Peyer's patch (tissue), 4 donors: Measurements from ENCODE around the gene ALAS2. TPM values are rescaled to one million over a fixed set of nuclear protein-coding genes. Genes with fewer than 3 reads are reported as not detected.
"Not testable (repeated sequence)": the region's sequence is repeated elsewhere in the genome, so short reads cannot be mapped to it uniquely, and the experiment has no call there.

Experiments used
- DNase-seq, 3 donors: peaks; one replicate each; pipeline ENCODE4 v3.0.0-alpha.2; 2017 to 2019
- H3K27ac ChIP-seq, 4 donors: fragments of 200-600 bp; sonication (generic); one replicate each; pipeline ENCODE4 v1.5.1; 2016 to 2019
- H3K27me3 ChIP-seq, 2 donors: fragments of 200-600 bp; sonication (generic); one replicate each; pipeline ENCODE4 v1.5.1; 2019
- H3K36me3 ChIP-seq, 3 donors: fragments of 200-600 bp; sonication (generic); one replicate each; pipeline ENCODE4 v1.5.1; 2016 to 2019
- H3K4me1 ChIP-seq, 4 donors: fragments of 200-600 bp; sonication (generic); one replicate each; pipeline ENCODE4 v1.5.1; 2016 to 2019
- H3K4me3 ChIP-seq, 4 donors: fragments of 200-600 bp; sonication (generic); 1 replicate in 3 of 4; 2 replicates in 1 of 4; pipeline ENCODE4 v1.5.1; 2016 to 2019; ENCODE audit warnings: mild to moderate bottlenecking in 1 of 4
- H3K9me3 ChIP-seq, 4 donors: fragments of 200-600 bp; sonication (generic); one replicate each; pipeline ENCODE4 v1.5.1; 2016 to 2019; ENCODE audit warnings: mild to moderate bottlenecking in 1 of 4
- CTCF ChIP-seq, 6 experiments: fragments of 450-650 bp in 4 of 6; fragments of 200-600 bp in 2 of 6; sonication (generic) in 1 of 6; IDR thresholded peaks; one replicate each; pipeline ENCODE4 v1.5.1; 2017 to 2019; ENCODE audit warnings: antibody characterized with exemption in 6 of 6, mild to moderate bottlenecking in 3 of 6, moderate library complexity in 1 of 6
- POLR2A ChIP-seq, 2 donors: fragments of 450-650 bp; IDR thresholded peaks; one replicate each; pipeline ENCODE4 v1.5.1; 2017; ENCODE audit warnings: antibody characterized with exemption in 2 of 2, mild to moderate bottlenecking in 2 of 2, moderate library complexity in 2 of 2
- total RNA-seq, 4 donors: library from RNA; depleted of rRNA; stranded (reverse); fragments of >200 nt; gene quantifications; one replicate each; pipeline ENCODE4 v1.1.0, GENCODE V29; 2016

The ALAS2 gene
- total RNA-seq, 4 donors from 2014 or later, result not detected

GRCh38 chrX:54991706-54992105, 39.1 kb downstream of the ALAS2 start:
- no peaks in the 10 kb centered on the region for H3K27me3 ChIP-seq
- no peaks in the 10 kb centered on the region for H3K9me3 ChIP-seq
- H3K4me3 ChIP-seq, result no peak overlapping the region
- DNase-seq, result no peak
- TF ChIP-seq POLR2A (IDR thresholded peaks at IDR 0.05) (no peak), CTCF (IDR thresholded peaks at IDR 0.05) (no peak)
- no peaks in the 10 kb centered on the region for H3K36me3 ChIP-seq
- no peaks in the 10 kb centered on the region for H3K4me1 ChIP-seq
- H3K27ac ChIP-seq, result no peak overlapping the region

DNA sequence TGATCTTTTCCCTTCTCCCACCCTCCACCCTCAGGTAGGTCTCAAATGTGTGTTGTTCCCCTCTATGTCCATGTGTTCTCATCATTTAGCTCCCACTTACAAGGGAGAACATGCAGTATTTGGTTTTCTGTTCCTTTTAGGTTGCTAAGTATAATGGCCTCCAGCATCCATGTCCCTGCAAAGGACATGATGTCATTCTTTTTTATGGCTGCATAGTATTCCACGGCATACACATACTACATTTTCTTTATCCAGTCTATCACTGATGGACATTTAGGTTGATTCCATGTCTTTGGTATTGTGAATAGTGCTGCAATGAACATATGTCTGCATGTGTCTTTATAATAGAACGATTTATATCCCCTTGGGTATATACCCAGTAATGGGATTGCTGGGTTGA, 47.5 kb downstream of the ALAS2 start:
- H3K9me3 ChIP-seq, result not testable (repeated sequence)

DNA sequence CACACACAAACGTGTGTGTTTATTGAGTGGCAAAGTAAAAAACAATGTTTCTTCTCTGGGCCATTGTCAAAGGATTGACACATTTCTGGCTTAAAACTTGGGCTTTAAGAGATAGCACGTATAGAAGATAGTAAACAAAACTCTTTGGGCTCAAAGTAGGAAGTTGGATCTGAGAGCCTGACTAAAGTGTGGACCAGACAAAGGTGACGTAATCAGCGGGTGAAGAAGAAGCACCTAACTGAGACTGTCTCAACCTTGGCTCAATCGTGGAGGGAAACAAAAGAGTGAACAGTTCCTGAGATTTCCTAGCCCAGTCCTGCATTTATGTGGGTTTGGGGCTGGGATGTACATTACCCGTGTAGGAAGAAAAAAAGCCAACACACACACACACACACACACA, 50.4 kb downstream of the ALAS2 start:
- H3K9me3 ChIP-seq, result no peaks in the 10 kb centered on the region
- no peak for DNase-seq
- H3K4me3 ChIP-seq, result no peak overlapping the region
- no peak for TF ChIP-seq POLR2A (IDR thresholded peaks at IDR 0.05)
- no peak for TF ChIP-seq CTCF (IDR thresholded peaks at IDR 0.05)
- H3K4me1 ChIP-seq, result no peaks in the 10 kb centered on the region
- no peaks in the 10 kb centered on the region for H3K36me3 ChIP-seq
- no peaks in the 10 kb centered on the region for H3K27me3 ChIP-seq
- no peak overlapping the region for H3K27ac ChIP-seq

More for the DNA sequence above, 47.5 kb downstream of the ALAS2 start:
- not testable (repeated sequence) for DNase-seq, H3K36me3 ChIP-seq, H3K4me3 ChIP-seq, H3K27me3 ChIP-seq, H3K4me1 ChIP-seq, H3K27ac ChIP-seq

DNA sequence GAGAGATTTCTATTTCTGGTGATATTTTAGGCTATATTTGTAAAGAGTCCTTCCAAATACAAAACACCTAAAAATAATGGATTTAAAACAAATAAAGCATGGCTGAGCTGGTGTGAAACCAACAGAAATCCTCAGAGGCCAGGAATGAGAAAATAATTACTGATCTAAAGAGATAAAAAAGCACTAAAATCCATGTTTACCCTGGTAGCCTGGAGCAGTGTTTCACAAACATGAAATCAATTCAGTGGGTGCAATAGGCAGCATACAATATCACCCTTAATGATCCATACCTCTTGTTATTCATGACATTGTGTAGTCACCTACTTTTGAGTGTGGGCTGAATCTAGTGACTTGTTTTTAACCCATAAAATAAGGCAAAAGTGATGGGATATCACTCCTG, 51.3 kb downstream of the ALAS2 start:
- TF ChIP-seq CTCF (IDR thresholded peaks at IDR 0.05) (no peak), POLR2A (IDR thresholded peaks at IDR 0.05) (no peak)
- no peak for DNase-seq
- no peaks in the 10 kb centered on the region for H3K9me3 ChIP-seq
- H3K27me3 ChIP-seq, result no peaks in the 10 kb centered on the region
- H3K4me3 ChIP-seq, result no peak overlapping the region
- no peaks in the 10 kb centered on the region for H3K4me1 ChIP-seq
- no peaks in the 10 kb centered on the region for H3K36me3 ChIP-seq
- H3K27ac ChIP-seq, result no peak overlapping the region

- H3K36me3 ChIP-seq, result no peaks in the 10 kb centered on the region
- no peaks in the 10 kb centered on the region for H3K4me1 ChIP-seq
- no peak overlapping the region for H3K4me3 ChIP-seq
- H3K27me3 ChIP-seq, result no peaks in the 10 kb centered on the region
- no peak for DNase-seq
- no peaks in the 10 kb centered on the region for H3K9me3 ChIP-seq
- no peak overlapping the region for H3K27ac ChIP-seq
- TF ChIP-seq CTCF (IDR thresholded peaks at IDR 0.05) (no peak), POLR2A (IDR thresholded peaks at IDR 0.05) (no peak)
Observed at GRCh38 chrX:54978448-54978847, 52.3 kb downstream of the ALAS2 start.

- Histone ChIP-seq H3K9me3 (no peaks in the 10 kb centered on the region), H3K4me1 (no peaks in the 10 kb centered on the region), H3K27me3 (no peaks in the 10 kb centered on the region), H3K36me3 (no peaks in the 10 kb centered on the region), H3K27ac (no peak overlapping the region), H3K4me3 (no peak overlapping the region)
- DNase-seq, result no peak
- no peak for TF ChIP-seq POLR2A (IDR thresholded peaks at IDR 0.05)
- TF ChIP-seq CTCF (IDR thresholded peaks at IDR 0.05), result no peak
Observed at GRCh38 chrX:54977387-54977786, 53.4 kb downstream of the ALAS2 start.
